Left renal cortex interstitium (tissue), 4 donors: ENCODE measurements around the gene CELF5. TPM values are rescaled to one million over a fixed set of nuclear protein-coding genes. Genes with fewer than 3 reads are reported as not detected.

Source experiments
- DNase-seq, 4 donors: peaks; one replicate each; pipeline ENCODE4 v3.0.0-alpha.2; 2013; ENCODE audit warnings: low read depth in 4 of 4, low spot score in 2 of 4, missing footprints in 1 of 4
- polyA plus RNA-seq, 4 donors: library from polyadenylated mRNA; unstranded; fragments of 120-200 nt; gene quantifications; one replicate each; pipeline ENCODE4 v1.2.1, GENCODE V29; 2013; ENCODE audit not compliant: insufficient read length in 4 of 4

The CELF5 gene
- polyA plus RNA-seq, 4 donors: 0.37 to 2.1 (median 1.0) TPM

GRCh38 chr19:3236272-3236671, 11.8 kb downstream of the CELF5 start:
- DNase-seq: no peak

- no peak for DNase-seq
These were observed 13.7 kb downstream of the CELF5 start for GRCh38 chr19:3238066-3238561.

- DNase-seq: no peak
These were observed 14.9 kb downstream of the CELF5 start for GRCh38 chr19:3239367-3239766.

GRCh38 chr19:3243819-3244700, 19.6 kb downstream of the CELF5 start:
- peak; percentile 16 to 57 (median 32) for DNase-seq

- no peak for DNase-seq
These were observed 20.6 kb downstream of the CELF5 start for GRCh38 chr19:3245050-3245449.

GRCh38 chr19:3248728-3249326, 24.4 kb downstream of the CELF5 start:
- DNase-seq: no peak

GRCh38 chr19:3249408-3249807, 24.9 kb downstream of the CELF5 start:
- DNase-seq: no peak

- DNase-seq: no peak
These were observed 26.2 kb downstream of the CELF5 start for GRCh38 chr19:3250675-3251074.

GRCh38 chr19:3251229-3251628, 26.8 kb downstream of the CELF5 start:
- DNase-seq: no peak

- no peak for DNase-seq
These were observed 28.2 kb downstream of the CELF5 start for GRCh38 chr19:3252650-3253049.

GRCh38 chr19:3253270-3253669, 28.8 kb downstream of the CELF5 start:
- no peak for DNase-seq

- no peak for DNase-seq
These were observed 30.1 kb downstream of the CELF5 start for GRCh38 chr19:3254520-3254919.

GRCh38 chr19:3257071-3257470, 32.6 kb downstream of the CELF5 start:
- no peak for DNase-seq

- DNase-seq: no peak
These were observed 37.9 kb downstream of the CELF5 start for GRCh38 chr19:3262362-3262761.

- no peak for DNase-seq
These were observed 39.4 kb downstream of the CELF5 start for GRCh38 chr19:3263866-3264265.

- no peak for DNase-seq
These were observed 41.0 kb downstream of the CELF5 start for GRCh38 chr19:3265432-3265831.

GRCh38 chr19:3266092-3266693, 41.7 kb downstream of the CELF5 start:
- no peak for DNase-seq

- DNase-seq: no peak
These were observed 42.5 kb downstream of the CELF5 start for GRCh38 chr19:3266792-3267514.

- no peak for DNase-seq
These were observed 43.9 kb downstream of the CELF5 start for GRCh38 chr19:3268326-3268725.

GRCh38 chr19:3268763-3269162, 44.3 kb downstream of the CELF5 start:
- DNase-seq: no peak
